HG03066 (cell line): ENCODE data around the gene ROR2.
A peak's percentile ranks its signal among the peaks of the same experiment; 100 is the strongest.

Experiments
- ATAC-seq: cut with Tn5 transposase; IDR thresholded peaks from one replicate; pipeline ENCODE4 v1.9.1; 2021; ENCODE audit warnings: low read depth; ENCODE audit not compliant: unreplicated experiment

ROR2 gene

GRCh38 chr9:91729558-91729842, 220.5 kb downstream of the ROR2 start:
- no peak for ATAC-seq

GRCh38 chr9:91727972-91728371, 222.1 kb downstream of the ROR2 start:
- ATAC-seq, result no peak

DNA sequence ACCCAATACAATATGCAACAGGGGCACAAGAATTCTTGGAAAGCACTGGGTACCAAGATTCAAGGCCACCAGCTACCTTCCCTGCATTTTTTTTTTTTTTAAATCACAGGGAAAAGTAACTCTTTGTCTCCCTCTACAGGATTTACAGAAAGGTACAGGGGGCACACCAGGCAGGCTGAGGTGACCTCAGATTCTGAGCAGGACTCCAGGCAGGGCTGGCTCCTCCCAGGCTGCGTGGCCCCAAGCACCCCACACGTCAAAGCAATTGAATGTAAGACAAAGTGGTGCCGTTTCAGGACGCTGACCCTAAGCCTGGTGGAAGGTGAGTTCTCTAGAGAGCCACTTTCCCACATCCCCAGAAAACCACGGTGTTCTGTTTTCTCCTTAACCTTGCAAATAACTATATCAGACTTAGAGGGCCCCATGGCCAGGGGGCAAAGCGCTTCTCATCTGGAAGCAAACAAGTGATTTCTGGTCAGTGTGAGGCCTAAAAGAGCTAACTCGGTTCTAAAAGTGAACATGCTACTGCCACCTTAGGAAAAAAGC, 222.6 kb downstream of the ROR2 start:
- ATAC-seq, result no peak

DNA sequence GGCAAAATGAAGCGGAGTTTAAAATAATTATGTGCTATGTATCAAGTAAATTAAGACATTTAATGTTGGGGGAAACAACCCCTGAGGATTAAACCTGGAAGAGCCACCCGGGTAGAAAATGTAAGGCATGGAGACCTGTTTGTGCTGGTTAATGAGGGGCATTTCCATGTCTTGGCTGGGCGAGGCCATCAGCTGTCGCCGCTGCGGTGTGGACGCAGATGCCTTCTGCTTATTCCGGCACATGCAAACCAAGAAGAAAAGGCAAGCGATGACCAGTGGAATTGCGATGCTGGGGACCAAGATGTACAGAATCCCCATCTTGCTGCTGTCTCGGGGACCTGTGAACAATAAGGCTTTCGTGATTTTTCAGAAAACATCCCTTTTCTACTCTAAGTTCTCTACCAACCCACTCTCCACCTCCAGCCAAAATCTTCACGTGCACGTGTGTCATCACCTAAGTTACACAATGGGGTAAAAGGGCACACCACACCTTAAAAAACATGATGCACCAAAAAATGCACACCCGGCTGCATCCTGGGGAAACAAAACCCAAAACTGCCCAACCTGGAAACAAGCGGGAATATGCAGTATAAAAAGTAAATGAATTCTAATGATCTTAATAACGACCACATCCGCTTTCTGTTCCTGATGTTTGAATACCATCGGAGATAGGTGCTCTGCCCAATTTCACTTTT, 223.5 kb downstream of the ROR2 start:
- no peak for ATAC-seq

DNA sequence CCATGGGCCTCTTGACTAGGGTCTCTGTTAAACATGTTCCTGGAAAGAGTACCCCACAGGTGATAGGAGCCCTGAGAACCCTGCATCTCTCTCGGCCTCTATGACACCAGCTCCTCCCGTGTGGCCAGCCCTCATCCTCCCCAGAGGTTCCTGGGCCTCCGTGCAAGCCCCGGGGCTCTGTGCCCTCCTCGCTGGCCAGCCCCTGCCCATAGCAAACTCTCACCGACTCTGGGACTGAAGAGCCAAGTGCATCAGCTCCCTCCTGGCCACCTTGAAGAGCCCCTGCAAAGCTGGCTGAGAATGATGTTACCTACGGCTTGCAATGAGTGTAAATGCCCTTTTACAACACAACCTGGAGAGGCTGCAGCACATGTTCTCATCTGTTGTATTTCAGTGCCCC, 224.4 kb downstream of the ROR2 start:
- no peak for ATAC-seq

DNA sequence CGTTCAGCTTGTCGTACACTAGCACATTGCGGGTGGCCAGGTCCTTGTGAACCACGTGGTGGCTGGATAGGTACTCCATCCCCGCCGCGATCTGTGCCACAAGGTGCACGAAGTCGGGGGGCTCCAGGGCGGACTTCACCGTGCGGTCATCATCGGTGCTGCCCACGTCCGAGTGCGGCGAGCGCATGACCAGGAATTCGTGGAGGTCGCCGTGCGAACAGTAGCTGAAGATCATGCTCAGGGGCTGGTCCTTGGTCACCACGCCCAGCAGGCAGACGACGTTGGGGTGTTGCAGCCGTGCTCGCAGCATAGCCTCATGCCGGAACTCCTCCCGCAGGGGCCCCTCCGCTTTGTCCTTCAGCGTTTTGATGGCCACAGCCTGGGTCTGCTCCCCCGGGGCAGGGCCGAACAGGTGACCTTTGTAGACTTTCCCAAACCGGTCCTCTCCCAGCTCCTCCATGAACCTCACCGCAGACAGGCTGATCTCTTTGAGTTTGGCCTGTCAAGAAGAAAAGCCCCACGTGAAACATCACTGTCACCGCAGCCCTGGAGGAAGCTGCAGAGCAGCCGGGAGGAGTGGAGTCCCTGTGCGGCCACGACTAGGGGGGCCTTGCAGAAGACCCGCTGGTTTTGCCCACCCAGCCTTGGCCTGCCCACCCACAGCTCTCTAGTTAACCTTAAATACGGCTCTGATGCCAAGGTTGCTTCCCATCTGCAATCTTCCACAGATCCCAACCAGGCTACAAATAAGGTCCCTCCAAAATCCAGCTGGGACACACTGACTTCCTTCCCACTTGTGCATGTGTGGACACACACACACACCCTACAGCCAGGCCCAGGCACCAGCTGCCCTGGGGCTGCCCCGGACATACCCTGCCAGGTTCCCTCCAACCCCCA, 225.2 kb downstream of the ROR2 start:
- ATAC-seq, result no peak

GRCh38 chr9:91724068-91724440, 226.0 kb downstream of the ROR2 start:
- ATAC-seq, result no peak

- ATAC-seq, result no peak
These were observed 226.5 kb downstream of the ROR2 start for GRCh38 chr9:91723420-91724067.

- ATAC-seq, result peak; percentile 64
These were observed 229.0 kb downstream of the ROR2 start for GRCh38 chr9:91720751-91721705.

DNA sequence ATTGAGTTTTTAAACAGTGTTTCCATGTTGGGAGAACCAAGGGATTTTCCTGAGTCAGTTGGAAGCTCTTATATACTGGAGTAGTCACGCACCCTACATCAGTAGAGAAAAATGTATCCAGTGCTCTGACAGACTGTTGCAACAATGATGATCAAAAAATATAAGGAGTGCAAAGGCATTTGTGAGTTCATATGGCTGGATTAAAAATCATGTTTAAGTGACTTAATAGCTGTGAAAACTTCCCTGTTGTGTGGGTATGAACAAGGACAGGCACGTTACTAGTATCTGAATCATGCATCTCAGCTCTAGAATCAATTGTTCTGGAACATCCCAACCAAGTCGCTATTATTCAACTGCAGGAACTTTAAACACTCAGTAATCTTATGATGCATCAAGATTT, 229.7 kb downstream of the ROR2 start:
- ATAC-seq, result no peak

DNA sequence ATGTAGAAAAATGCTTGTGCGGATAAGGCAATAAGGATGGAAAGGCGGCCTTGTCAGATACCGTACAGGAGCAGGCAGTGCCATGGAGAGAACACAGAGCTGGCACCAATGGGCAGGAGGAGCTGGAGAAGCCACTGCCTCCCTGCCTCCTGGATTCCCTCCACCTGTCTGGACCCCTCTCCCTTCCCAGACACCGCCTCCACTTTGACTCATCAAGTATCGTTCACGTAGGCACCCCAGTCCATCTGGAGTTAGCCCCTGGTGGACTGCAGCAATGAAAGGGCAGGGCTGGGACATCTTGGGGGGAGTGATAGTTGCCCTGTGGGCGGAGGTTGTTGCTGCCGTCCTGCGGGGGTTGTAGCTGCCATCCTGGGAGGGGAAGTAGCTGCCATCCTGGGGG, 232.0 kb downstream of the ROR2 start:
- no peak for ATAC-seq

DNA sequence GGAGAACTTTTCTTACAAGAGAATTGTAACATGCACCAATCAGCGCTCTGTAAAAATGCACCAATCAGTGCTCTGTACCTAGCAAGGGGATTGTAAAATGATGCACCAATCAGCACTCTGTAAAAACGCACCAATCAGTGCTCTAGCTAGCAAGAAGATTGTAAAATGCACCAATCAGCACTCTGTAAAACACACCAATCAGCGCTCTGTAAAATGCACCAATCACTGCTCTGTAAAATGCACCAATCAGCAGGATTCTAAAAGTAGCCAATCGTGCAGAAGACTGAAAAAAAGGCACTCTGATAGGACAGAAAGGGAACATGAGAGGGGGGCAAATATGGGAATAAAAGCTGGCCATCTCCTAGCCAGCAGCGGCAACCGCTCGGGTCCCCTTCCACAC, 233.2 kb downstream of the ROR2 start:
- ATAC-seq, result no peak

DNA sequence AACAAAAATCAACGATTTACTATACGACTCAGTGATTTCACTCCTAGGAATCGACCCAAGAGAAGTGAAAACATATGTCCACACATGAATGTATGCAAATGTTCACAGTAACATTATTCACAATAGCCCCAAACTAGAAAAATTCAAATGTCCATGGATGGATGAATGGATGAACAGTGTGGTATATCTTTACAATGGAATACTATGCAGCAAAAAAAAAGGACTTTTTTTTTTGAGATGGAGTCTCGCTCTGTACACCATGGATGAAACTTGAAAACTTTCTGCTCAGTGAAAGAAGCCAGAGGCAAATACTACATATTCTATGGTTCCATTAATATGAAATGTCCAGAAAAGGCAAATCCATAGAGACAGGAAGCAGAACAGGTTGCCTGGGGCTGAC, 233.8 kb downstream of the ROR2 start:
- ATAC-seq, result no peak

DNA sequence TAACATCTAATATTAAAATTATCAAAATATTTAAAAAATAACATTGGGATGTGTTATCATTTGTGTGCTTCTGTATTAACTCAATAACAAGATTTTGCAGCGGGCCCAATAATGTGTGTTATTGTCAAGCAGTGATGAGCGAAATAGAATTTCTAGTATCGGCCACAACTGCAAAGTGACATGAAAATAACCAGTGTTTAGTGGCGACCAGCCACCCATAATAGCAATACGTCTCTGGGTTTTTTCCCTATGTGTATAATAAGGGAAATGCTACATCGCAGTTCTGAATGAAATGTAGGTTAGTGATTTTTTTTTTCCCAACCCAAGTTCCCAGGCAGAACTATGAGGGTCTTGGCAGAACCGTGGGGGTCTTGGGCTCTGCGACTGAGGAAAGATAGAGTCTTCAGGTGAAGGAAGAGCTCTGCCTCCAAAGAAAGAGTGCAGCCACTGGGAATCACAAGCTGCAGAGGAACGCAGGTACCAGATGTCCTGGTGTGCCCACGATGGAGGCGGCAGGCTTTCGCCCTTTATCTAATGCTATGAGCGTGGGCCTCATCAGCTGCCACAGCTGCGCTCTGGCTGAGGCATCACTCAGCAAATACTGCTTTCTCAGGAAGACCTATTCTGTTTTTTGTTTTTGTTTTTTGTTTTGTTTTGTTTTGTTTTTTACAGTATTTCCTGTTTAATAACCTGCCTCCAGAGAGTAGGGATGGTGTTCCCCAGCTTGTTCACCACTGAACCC, 235.0 kb downstream of the ROR2 start:
- no peak for ATAC-seq

DNA sequence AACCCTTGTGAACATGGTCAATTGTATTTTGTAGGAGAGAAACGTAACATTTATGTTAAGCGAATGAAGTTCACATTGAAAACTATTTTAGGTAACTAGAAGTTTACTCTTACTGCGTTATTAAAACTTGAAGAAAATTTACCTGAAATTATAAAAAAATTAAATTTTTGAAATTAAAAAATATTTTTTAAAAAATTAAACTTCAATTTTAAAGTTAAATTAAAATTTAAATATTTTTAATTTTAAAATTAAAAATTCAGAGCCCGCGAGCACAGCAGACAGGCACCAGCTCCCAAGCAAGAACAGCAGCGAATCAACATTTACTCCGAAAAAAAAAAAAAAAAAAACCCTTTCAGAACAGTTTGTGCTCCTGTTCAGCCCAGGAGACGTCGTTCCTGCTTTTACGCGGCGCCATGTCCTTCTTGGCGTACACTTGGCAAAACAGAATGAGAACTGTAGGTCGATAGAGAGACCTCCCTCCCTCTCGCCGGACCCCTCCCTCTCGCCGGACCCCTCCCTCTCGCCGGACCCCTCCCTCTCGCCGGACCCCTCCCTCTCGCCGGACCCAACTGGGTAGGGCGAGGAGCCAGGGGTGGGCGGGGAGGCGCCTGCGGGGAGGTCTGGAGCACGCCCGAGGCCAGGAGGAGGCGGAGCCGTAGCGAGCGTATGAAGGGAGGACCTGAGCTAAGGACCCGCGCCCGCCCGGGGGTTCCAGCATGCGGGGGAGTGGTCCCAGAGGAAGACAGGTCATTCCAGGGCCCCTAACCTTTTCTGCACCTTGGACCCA, 235.8 kb downstream of the ROR2 start:
- no peak for ATAC-seq

DNA sequence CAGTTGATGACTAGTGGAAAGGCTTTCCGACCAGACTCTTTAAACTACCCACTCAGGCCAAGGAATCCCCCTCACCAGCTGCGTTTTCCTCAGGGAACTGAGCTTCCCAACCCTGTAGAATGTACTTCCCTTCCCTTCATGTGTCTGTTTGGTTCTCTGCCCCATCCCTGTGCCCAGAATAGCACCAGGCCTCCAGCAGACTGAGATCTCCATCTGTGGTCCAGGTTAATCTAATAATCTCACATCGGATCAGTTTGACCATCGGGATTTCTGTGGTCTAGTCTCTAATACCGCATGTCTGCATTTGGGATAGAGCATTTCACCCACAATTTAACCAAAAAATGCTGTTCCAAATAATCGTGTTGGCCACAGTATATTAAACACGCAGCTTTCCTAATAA, 237.2 kb downstream of the ROR2 start:
- ATAC-seq, result no peak

DNA sequence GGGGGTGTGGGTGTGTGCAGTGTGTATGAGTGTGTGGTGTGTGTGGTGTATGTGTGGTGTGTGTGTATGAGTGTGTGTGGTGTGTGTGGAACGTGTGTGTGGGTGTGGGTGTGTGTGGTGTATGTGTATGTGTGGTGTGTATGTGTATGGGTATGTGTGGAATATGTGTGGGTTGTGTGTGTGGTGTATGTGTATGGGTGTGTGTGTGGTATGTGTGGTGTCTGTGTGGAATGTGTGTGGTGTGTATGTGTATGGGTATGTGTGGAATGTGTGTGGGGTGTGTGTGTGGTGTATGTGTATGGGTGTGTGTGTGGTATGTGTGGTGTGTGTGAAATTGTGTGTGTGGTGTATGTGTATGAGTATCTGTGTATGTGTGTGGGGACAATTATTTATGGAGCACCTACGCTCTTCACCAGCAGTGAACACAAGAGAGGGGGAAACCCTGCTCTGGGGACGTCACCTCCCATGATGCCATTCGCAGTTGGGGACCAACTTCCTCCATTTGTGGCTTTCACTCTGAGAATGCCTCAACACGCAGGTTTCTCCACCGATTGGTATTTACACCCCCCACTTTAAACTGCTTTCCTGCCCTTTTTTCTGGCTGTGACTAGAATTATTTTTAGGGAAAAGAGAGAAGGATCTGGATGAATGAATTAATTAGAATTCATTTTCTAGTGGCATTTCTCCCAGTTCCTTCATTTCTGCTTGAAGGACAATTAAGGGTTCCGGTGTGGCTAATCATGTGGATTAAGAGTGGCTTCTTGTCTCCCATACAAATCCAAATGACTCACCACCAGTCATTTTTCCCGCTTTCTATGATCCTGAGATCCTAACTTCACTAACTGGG, 238.1 kb downstream of the ROR2 start:
- ATAC-seq, result peak; percentile 94

GRCh38 chr9:91710158-91710557, 239.9 kb downstream of the ROR2 start:
- no peak for ATAC-seq
